ENCODE results near the gene SMAD6. TPM values are rescaled to one million over a fixed set of nuclear protein-coding genes. Genes with fewer than 3 reads are reported as not detected.

The SMAD6 gene
- total RNA-seq, 1 experiment from 2014 or later, result 6.6 TPM

DNA sequence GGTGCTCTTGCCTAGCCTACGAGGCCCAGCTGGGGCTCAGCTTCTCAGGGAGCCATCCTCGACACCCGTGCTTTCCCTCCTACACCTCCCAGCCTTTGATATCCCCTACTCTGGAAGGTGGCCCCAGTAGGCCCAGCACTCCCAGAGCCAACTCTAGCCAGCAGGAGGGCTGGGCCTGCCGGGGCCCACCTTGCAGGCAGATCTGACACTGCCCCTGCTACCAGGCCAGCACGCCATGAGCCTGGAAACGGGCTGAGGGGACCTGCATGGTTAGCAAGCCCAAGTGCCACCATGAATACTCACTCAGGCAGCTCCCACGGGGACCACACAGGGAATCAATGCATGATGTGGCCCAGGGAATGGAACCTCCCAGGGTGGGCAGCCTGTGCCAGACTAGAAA lies 123.7 kb downstream of the SMAD6 start:
- no peak overlapping the region for H3K4me2 ChIP-seq (ENCODE audit: low read length)
- ChIA-PET POLR2A (no interaction called here), CTCF (no interaction called here), RAD21 (ENCODE audit: low non-redundant PET in 1 of 2, low total read pairs in 2 of 2, uncharacterized antibody in 2 of 2, unreplicated experiment in 2 of 2) (no interaction called here)
- no peaks in the 10 kb centered on the region for H3K36me3 ChIP-seq (ENCODE audit: control insufficient read depth in 1 of 2, insufficient read depth in 2 of 2, low read length in 2 of 2)
- no peak for TF ChIP-seq POLR2AphosphoS5 (IDR thresholded peaks at IDR 0.05; ENCODE audit: low read depth, low read length)
- TF ChIP-seq SP1 (IDR thresholded peaks at IDR 0.05; ENCODE audit: low read depth), result no peak
- no peak for TF ChIP-seq EZH2 (IDR thresholded peaks at IDR 0.05)
- no peak for TF ChIP-seq EGR1 (IDR thresholded peaks at IDR 0.05; ENCODE audit: low read depth)
- no peak for TF ChIP-seq ZFX (IDR thresholded peaks at IDR 0.05)
- TF ChIP-seq ZNF274 (IDR thresholded peaks at IDR 0.05; ENCODE audit: low read depth, low read length), result no peak
- TF ChIP-seq, protein P1, sequence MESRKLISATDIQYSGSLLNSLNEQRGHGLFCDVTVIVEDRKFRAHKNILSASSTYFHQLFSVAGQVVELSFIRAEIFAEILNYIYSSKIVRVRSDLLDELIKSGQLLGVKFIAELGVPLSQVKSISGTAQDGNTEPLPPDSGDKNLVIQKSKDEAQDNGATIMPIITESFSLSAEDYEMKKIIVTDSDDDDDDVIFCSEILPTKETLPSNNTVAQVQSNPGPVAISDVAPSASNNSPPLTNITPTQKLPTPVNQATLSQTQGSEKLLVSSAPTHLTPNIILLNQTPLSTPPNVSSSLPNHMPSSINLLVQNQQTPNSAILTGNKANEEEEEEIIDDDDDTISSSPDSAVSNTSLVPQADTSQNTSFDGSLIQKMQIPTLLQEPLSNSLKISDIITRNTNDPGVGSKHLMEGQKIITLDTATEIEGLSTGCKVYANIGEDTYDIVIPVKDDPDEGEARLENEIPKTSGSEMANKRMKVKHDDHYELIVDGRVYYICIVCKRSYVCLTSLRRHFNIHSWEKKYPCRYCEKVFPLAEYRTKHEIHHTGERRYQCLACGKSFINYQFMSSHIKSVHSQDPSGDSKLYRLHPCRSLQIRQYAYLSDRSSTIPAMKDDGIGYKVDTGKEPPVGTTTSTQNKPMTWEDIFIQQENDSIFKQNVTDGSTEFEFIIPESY (IDR thresholded peaks at IDR 0.05; ENCODE audit: extremely low read depth, insufficient replicate concordance, low read length), result no peak
- TF ChIP-seq EZH2phosphoT487 (IDR thresholded peaks at IDR 0.05; ENCODE audit: borderline replicate concordance), result no peak
- no peak for TF ChIP-seq SRF (IDR thresholded peaks at IDR 0.05; ENCODE audit: low read depth)
- TF ChIP-seq YY1 (IDR thresholded peaks at IDR 0.05; ENCODE audit: extremely low read depth, insufficient replicate concordance, low read depth, low read length), result no peak
- no peak for TF ChIP-seq POLR2A (IDR thresholded peaks at IDR 0.05; ENCODE audit: borderline replicate concordance, extremely low read depth, insufficient read depth, insufficient read length)
- no peak for TF ChIP-seq FOSL1 (IDR thresholded peaks at IDR 0.05; ENCODE audit: low read depth)
- no peak for TF ChIP-seq CBX3 (IDR thresholded peaks at IDR 0.05; ENCODE audit: low read depth)
- ATAC-seq (no peak), DNase-seq (ENCODE audit: low read depth, low spot score) (no peak)
- H4K20me1 ChIP-seq (ENCODE audit: insufficient read depth), result no peaks in the 10 kb centered on the region
- no peaks in the 10 kb centered on the region for H3K9me3 ChIP-seq (ENCODE audit: control insufficient read depth in 1 of 2, insufficient read depth in 1 of 2, low read depth in 1 of 2, low read length in 2 of 2)
- H3K27me3 ChIP-seq (ENCODE audit: insufficient read depth, low read length), result no peaks in the 10 kb centered on the region
- H3K9ac ChIP-seq (ENCODE audit: low read length), result no peak overlapping the region
- no peak overlapping the region for H3K27ac ChIP-seq (ENCODE audit: low read depth, low read length)
- H3K4me1 ChIP-seq (ENCODE audit: control insufficient read depth in 1 of 2, insufficient read depth in 2 of 2, low read length in 2 of 2), result peaks cover 0 to 13% of the 10 kb centered on the region in 2 experiments; a peak in 1 of 4 replicates
- H2AFZ ChIP-seq (ENCODE audit: low read depth, low read length, poor library complexity, severe bottlenecking), result no peak overlapping the region
- BruUV-seq (replicated peaks), result no TSS peak
- H3K4me3 ChIP-seq (replicated peaks in 1 of 2; ENCODE audit: low read depth in 1 of 2, low read length in 2 of 2), result no peak overlapping the region
- H3K9me2 ChIP-seq (ENCODE audit: insufficient read depth), result no peaks in the 10 kb centered on the region
- intact Hi-C loops (cut with micrococcal nuclease), result no loop called here
- H3K79me2 ChIP-seq (ENCODE audit: insufficient read depth, low read length), result no peaks in the 10 kb centered on the region

Measured in HCT116 (cell line).